ENCODE results near the gene ZSCAN16. TPM values are rescaled to one million over a fixed set of nuclear protein-coding genes. Genes with fewer than 3 reads are reported as not detected.

The ZSCAN16 gene
- total and polyA plus RNA-seq, 2 of the 13 experiments (the other 11 are each of a cell fraction or from before 2014, with no cell fraction given) = 5.7 to 12.7 TPM

- TF ChIP-seq HOXA9 (CRISPR knock-in tag; IDR thresholded peaks at IDR 0.05; ENCODE audit: borderline replicate concordance) = 0 out of 2 replicates have a peak, but pooled peaks have one; percentile 57
- TF ChIP-seq SALL1 (CRISPR knock-in tag; IDR thresholded peaks at IDR 0.05) = peak; percentile 89
- TF ChIP-seq SNAI1 (CRISPR knock-in tag; IDR thresholded peaks at IDR 0.05; ENCODE audit: borderline replicate concordance) = peak; percentile 71; the same call in 1 of the 2 replicates
- TF ChIP-seq ELF4 (CRISPR knock-in tag; IDR thresholded peaks at IDR 0.05; ENCODE audit: borderline replicate concordance) = peak; percentile 93
- TF ChIP-seq ZNF781 (CRISPR knock-in tag; IDR thresholded peaks at IDR 0.05; ENCODE audit: borderline replicate concordance, not compliant biosample characterization) = peak; percentile 96
- TF ChIP-seq ZNF609 (CRISPR knock-in tag; IDR thresholded peaks at IDR 0.05; ENCODE audit: borderline replicate concordance) = peak; percentile 22; the same call in 1 of the 2 replicates
- peak; percentile 88 for TF ChIP-seq CHD2 (IDR thresholded peaks at IDR 0.05; ENCODE audit: low read depth, low read length)
- TF ChIP-seq ZNF414 (CRISPR knock-in tag; IDR thresholded peaks at IDR 0.05) = peak; percentile 87; the same call in 1 of the 2 replicates
- TF ChIP-seq ZNF430 (CRISPR knock-in tag; IDR thresholded peaks at IDR 0.05) = peak; percentile 88
- TF ChIP-seq MIXL1 (CRISPR knock-in tag; IDR thresholded peaks at IDR 0.05) = peak; percentile 92
- TF ChIP-seq KMT2A (CRISPR knock-in tag; IDR thresholded peaks at IDR 0.05) = peak; percentile 100
- TF ChIP-seq FOXP4 (CRISPR knock-in tag; IDR thresholded peaks at IDR 0.05) = peak; percentile 75
- TF ChIP-seq NR1H2 (CRISPR knock-in tag; IDR thresholded peaks at IDR 0.05; ENCODE audit: borderline replicate concordance, low read depth) = no peak
- 0 out of 2 replicates have a peak, but pooled peaks have one; percentile 26 for TF ChIP-seq ZNF17 (CRISPR knock-in tag; IDR thresholded peaks at IDR 0.05)
- peak; percentile 73 for TF ChIP-seq FOXA3 (CRISPR knock-in tag; IDR thresholded peaks at IDR 0.05)
- TF ChIP-seq SOX6 (IDR thresholded peaks at IDR 0.05) = no peak
- peak; percentile 69 for TF ChIP-seq SOX6 (CRISPR knock-in tag; IDR thresholded peaks at IDR 0.05)
- TF ChIP-seq SMYD3 (CRISPR knock-in tag; IDR thresholded peaks at IDR 0.05) = no peak
- peak; percentile 53 for TF ChIP-seq ZNF768 (CRISPR knock-in tag; IDR thresholded peaks at IDR 0.05)
- TF ChIP-seq NFYB (CRISPR knock-in tag; IDR thresholded peaks at IDR 0.05) = peak; percentile 50
- TF ChIP-seq EED (CRISPR knock-in tag; IDR thresholded peaks at IDR 0.05) = peak; percentile 98
- TF ChIP-seq FIP1L1 (IDR thresholded peaks at IDR 0.05; ENCODE audit: borderline replicate concordance, insufficient read depth, low read depth, low read length) = 0 out of 2 replicates have a peak, but pooled peaks have one; percentile 77
- TF ChIP-seq SOX5 (CRISPR knock-in tag; IDR thresholded peaks at IDR 0.05; ENCODE audit: borderline replicate concordance) = 0 out of 2 replicates have a peak, but pooled peaks have one; percentile 70
Observed at GRCh38 chr6:28136585-28137504, 12.4 kb downstream of the ZSCAN16 start (continued).
